Epithelial cell of esophagus (primary cell): Measurements from ENCODE around the gene SHC4.
A peak's percentile ranks its signal among the peaks of the same experiment; 100 is the strongest.

Experiments
- DNase-seq: peaks from one replicate; pipeline ENCODE4 v3.0.0; 2010; ENCODE audit warnings: low read depth
- H3K4me3 ChIP-seq: 2 replicates; pipeline ENCODE4 v1.5.1; 2011; ENCODE audit warnings: mild to moderate bottlenecking, low read length, control low read depth
- CTCF ChIP-seq: IDR thresholded peaks from 2 replicates; pipeline ENCODE4 v1.5.1; 2011; ENCODE audit warnings: low read depth, mild to moderate bottlenecking, low read length, control low read depth, inconsistent platforms; ENCODE audit not compliant: insufficient read depth; ENCODE audit errors: missing control alignments

The SHC4 gene

GRCh38 chr15:48925714-48926223, 38.0 kb downstream of the SHC4 start:
- TF ChIP-seq CTCF, result no peak
- DNase-seq, result peak; percentile 94
- no peak overlapping the region for H3K4me3 ChIP-seq

- peak; percentile 20 for DNase-seq
- TF ChIP-seq CTCF, result no peak
- no peak overlapping the region for H3K4me3 ChIP-seq
These were observed 39.0 kb downstream of the SHC4 start for GRCh38 chr15:48924528-48925393.

GRCh38 chr15:48922046-48922445, 41.7 kb downstream of the SHC4 start:
- TF ChIP-seq CTCF, result no peak
- no peak overlapping the region for H3K4me3 ChIP-seq
- no peak for DNase-seq

GRCh38 chr15:48916721-48917120, 47.0 kb downstream of the SHC4 start:
- no peak for DNase-seq
- no peak for TF ChIP-seq CTCF
- no peak overlapping the region for H3K4me3 ChIP-seq

GRCh38 chr15:48915861-48916260, 47.9 kb downstream of the SHC4 start:
- H3K4me3 ChIP-seq, result no peak overlapping the region
- DNase-seq, result no peak
- TF ChIP-seq CTCF, result no peak

- H3K4me3 ChIP-seq, result no peak overlapping the region
- no peak for TF ChIP-seq CTCF
- no peak for DNase-seq
These were observed 49.0 kb downstream of the SHC4 start for GRCh38 chr15:48914717-48915116.
